Right lung (tissue), 5 donors: Measurements from ENCODE around the gene GADD45B. TPM values are rescaled to one million over a fixed set of nuclear protein-coding genes. Genes with fewer than 3 reads are reported as not detected.
A peak's percentile ranks its signal among the peaks of the same experiment; 100 is the strongest.
"Not testable (repeated sequence)": the region's sequence is repeated elsewhere in the genome, so short reads cannot be mapped to it uniquely, and the experiment has no call there.

ENCODE experiments used
- DNase-seq, 2 donors: peaks; one replicate each; pipeline ENCODE4 v3.0.0-alpha.2; 2013
- polyA plus RNA-seq, 5 donors: library from polyadenylated mRNA; unstranded; fragments of 120-200 nt; gene quantifications; one replicate each; pipeline versions ENCODE4 v1.2.1 to v1.2.3, GENCODE V29; 2013; ENCODE audit warnings: inconsistent platforms in 1 of 5, low replicate concordance in 1 of 5; ENCODE audit not compliant: insufficient read length in 5 of 5, insufficient read depth in 1 of 5

Gene GADD45B
- polyA plus RNA-seq, 5 donors, result 8.1 to 17.1 (median 12.9) TPM

DNA sequence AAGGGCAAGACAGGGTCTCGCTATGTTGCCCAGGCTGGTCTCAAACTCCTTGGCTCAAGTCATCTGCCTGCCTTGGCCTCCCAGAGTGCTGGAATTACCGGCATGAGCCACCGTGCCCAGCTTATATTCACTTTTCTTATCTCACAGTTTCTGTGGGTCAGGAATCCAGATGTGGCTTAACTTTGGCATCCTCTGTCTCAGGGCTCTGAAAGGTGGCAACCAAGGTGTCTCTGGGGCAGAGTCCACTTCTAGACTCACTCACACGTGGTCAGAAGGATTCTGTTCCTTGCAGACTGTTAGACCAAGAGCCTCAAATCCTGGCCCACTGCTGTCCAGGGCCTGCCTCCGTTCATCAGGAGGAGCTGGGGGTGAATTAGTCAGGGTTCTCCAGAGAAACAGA, 11.5 kb upstream of the GADD45B start:
- no peak for DNase-seq

DNA sequence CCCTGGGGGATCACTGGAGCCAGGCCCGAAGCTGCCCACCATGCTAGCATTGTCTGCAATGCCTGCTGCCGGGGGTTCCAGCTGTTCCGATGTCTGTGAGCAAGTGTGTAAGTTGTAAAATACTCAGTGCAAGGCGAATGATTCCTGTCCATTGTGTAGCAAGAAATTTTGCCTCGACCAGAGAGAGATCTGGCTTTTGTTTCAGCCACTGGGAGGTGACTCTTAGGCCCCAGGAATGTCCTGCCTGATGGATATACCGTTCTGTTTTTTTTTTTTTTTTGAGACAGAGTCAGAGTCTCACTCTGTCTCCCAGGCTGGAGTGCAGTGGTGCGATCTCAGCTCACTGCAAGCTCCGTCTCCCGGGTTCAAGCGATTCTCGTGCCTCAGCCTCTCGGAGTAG, 7.3 kb upstream of the GADD45B start:
- no peak for DNase-seq

DNA sequence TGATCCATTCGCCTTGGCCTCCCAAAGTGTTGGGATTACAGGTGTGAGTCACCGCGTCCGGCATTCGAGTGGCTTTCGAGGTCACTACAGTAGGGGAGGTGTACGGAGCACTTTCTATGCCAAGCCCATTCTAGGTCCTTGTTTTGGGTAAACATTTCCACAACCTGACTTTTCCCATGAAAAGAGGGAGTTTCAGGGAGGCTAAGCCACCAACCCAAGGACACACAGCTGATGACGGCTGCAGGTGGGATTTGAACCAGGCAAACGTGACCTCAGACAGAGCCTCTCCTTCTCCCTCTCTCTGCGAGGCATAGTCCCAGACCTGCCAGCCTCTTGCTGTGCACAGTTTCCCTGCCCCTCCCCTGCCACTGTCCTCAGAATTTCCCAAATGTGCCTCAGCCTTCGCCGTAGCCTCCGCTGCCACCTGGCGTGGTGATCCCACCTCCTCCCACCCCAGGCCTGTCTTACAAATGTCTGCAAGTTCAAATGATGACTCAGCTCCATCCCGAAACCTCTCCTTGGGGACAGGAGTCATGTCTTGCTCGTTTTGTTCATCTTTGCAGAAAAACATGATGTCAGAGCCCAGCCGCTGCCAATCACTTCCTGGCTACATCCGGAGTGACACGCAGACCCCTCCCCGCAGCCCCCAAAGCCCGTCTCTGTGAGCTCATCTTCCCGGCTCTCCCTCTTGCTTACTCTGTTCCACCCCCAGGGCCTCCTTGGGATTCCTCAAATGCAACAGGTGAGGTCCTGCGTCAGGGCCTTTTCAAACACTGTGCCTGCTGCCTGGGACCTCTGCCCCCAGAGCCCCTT, 6.6 kb upstream of the GADD45B start:
- DNase-seq, result no peak

DNA sequence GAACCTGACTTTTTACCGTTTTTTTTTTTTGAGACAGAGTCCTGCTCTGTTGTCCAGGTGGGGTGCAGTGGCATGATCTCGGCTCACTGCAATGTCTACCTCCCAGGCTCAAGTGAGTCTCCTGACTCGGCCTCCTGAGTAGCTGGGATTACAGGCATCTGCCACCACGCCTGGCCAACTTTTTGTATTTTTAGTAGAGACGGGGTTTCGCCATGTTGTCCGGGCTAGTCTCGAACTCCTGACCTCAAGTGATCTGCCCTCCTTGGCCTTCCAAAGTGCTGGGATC, 6.1 kb upstream of the GADD45B start:
- not testable (repeated sequence) for DNase-seq

DNA sequence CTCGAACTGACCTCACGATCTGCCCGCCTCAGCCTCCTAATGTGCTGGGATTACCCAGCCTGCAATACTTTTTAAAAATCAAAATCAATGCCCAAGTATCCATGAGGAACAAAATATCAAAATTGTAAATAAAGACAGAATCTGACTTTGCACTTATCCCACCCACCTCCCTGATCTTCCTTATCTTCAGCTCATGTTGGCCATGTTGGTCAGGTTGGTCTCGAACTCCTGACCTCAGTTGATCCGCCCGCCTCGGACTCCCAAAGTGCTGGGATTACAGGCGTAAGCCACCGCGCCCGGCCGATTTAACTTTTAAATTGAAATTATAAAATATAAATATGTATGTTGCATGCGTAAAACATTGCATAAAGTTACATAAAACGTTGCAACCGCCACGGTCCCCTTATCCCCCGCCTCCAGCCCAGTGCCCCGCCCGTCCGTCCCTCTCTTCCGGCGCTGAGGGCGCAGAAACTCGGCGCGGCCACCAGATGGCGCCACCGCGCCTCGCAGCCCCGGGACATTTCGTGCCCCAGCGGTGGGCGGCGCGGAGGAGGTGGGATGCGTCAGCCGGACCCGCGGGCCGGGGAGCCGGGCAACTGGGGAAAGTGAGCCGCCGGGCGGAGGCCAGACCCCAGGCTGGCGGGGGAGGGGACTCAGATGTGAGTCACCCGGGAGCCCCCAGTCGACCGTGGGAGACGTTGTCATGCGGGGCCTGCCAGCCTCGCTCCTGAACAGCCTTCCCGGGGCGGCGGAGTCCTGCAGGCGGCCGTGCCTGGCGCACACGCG, 1.5 kb upstream of the GADD45B start:
- peak; percentile 81 to 82 for DNase-seq

DNA sequence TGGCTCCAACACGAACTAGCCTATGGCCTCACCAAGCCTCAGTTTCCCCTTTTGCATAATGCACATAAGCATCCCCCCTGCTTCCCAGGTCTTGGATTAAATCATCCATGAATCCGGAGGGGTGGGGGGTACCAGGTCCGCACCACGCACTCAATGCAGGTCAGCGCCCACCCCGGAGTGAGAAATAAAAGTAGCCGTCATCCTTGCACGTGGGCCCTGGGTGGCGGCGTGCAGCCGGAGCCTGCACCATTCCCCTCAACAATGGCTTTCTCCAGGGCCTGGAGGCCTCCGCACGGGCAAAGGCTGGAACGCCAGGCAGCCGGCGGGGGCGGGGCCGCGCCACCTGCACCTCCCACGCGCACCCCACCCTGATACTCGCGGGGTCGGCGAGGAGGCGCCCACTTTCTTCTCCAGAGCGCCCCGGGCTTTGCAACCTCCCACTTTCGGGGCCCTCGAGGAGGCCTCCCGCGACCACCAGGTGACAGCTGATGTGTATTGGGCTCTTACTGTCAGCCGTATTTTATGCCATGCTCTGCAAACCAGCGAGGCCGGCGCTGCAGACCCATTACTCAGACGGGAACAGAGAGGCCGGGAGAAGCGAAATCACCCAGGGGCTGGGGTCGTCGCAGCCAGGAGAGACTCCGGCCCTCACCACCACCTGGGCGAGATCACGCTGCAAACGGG, 767 bp upstream of the GADD45B start:
- no peak for DNase-seq

DNA sequence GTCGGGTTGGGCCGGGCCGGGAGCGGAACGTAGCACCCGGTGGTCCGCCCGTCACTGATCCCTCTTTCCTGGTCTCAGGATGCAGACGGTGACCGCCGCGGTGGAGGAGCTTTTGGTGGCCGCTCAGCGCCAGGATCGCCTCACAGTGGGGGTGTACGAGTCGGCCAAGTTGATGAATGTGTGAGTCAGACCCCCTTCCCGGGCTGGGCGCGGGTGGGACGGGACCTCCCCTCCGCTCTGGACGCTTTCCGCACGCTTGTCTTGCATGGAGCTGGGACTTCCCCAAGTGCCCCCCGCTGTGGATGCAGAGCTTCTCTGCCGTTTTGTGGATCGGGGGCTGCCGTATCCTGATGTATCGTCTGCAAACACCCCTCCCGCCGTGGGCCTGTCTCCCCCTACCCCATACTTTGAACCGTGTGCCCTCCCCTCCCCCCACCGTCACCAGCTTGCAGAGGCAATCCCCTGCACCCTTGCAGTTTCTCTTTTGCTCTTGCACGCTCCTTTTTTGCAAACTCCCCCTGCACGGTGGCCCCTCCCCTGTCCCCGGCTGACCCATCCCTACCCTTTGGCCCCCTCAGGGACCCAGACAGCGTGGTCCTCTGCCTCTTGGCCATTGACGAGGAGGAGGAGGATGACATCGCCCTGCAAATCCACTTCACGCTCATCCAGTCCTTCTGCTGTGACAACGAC, 669 bp downstream of the GADD45B start:
- DNase-seq, result no peak

DNA sequence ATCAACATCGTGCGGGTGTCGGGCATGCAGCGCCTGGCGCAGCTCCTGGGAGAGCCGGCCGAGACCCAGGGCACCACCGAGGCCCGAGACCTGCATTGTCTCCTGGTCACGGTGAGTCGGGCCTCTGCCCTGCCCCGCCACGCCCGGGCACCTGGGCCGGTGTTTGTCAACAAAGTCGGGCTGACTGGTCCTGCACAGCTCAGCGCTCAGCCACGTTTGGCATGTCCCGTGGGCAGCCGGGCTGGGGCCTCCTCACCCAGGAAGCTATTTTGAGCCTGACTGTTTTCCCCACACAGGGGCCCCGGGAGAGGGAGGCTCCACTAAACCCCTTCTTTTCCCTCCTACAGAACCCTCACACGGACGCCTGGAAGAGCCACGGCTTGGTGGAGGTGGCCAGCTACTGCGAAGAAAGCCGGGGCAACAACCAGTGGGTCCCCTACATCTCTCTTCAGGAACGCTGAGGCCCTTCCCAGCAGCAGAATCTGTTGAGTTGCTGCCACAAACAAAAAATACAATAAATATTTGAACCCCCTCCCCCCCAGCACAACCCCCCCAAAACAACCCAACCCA, 1.3 kb downstream of the GADD45B start:
- no peak for DNase-seq

DNA sequence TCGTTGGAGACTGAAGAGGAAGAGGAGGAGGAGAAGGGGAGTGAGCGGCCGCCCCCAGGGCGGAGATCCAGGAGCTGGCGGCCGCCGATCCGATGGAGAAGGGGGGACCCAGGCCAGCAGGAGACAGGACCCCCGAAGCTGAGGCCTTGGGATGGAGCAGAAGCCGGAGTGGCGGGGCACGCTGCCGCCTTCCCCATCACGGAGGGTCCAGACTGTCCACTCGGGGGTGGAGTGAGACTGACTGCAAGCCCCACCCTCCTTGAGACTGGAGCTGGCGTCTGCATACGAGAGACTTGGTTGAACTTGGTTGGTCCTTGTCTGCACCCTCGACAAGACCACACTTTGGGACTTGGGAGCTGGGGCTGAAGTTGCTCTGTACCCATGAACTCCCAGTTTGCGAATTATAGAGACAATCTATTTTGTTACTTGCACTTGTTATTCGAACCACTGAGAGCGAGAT, 1.8 kb downstream of the GADD45B start:
- DNase-seq, result no peak

DNA sequence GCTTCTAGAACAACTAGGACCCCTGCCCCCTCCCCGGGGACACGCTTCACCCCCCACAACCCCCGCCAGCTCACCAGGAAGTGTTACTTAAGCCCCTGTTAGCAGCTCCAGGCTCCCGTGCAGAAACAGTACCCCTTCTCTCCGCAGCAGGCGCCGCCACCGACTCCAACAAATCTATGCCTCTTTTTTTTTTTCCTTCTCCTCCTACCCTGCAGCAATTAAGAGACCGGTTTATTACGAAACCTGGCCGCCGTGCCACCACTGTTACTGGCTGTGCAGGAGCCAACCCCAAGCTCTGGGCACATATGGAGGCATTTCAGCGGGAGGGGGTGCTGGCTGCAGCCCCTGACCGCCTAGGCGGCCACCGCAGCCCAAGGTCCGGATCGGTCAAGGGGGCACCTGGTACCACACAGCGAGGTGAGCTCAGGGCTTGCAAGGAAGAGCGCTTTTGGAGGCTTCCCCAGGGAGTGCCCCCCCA, 2.4 kb downstream of the GADD45B start:
- DNase-seq, result peak in 1 of 2 donors; percentile 68

DNA sequence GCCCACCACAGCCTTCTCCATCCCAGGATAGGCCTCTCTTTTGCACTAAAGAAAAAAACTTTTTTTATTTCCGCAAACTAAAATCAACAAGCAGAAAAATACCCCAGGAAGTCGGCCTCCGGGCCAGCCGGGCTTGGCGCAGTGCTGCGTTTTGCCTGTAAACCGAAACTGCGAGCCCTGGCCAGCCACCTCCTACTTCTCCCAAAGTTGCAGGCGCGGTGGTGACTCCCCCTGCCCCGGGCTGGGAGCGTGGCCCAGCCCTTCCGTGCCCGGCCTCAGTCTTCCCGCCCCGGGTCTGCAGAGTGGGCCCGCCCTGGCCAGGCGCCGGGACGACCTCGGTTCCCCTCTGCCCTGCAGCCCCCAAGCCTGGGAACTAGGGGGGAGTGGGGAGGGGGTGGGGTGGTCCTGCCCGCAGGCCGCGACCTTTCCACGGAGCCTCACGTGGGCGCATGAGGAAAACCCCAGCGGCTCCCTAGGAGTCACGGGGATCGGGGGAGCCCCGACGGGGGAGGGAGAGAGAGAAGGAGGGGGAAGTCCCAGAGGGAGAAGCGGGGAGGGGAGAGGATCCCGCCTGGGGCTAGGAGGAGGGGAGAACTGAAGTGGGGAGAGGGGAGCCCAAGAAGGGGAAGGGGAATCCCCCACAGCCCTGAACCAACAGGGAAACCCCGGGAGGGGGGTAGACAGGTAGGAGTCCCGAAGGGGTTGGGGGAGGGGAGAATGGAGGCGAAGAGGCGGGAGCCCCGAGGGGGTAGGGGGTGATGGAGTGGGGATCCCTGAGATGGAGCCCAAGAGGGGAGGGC, 3.0 kb downstream of the GADD45B start:
- DNase-seq, result no peak

DNA sequence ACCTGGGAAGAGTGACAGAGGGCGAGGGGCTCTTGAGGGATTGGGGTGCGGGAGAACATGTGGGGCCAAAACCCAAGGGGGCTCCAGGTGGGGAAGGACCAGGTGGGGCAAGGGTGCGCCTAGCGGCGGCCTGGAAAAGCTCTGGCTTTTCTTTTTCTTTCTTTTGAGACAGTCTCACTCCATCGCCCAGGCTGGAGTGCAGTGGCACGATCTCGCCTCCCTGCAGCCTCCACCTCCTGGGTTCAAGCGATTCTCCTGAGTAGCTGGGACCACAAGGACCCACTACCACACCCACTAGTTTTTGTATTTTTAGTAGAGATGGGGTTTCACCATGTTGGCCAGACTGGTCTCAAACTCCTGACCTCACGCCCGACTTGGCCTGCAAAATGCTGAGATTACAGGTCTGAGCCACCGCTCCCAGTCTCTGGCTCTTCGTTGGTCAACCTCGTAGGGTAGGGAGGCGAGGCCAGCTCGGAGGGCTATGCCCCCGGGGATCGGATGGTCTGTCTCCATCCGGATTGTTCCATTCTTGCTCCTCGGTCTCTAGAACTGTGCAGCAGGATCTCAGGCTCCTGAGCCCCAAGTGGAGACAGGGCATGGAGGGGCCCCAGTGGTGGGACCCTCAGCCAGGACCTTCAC, 3.7 kb downstream of the GADD45B start:
- DNase-seq, result no peak

DNA sequence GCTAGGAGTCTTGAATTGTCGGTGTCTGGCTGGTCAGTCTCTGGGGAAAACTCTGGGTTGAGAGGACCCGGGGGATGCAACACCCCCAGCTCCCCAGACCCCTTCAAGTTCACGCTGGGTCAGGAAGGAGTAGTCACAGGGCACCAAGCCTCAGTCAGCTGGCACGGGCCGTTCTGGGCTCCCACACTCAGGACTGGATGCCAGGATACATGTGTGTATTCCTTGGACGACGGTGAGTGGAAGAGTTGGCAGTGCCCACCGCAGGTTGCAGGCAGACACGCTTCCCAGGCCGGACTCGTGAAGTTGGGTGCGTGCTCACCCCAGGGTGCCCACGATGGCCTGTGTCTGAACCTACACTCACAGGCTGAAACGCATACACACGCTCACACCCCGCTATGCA, 5.5 kb downstream of the GADD45B start:
- DNase-seq, result no peak

DNA sequence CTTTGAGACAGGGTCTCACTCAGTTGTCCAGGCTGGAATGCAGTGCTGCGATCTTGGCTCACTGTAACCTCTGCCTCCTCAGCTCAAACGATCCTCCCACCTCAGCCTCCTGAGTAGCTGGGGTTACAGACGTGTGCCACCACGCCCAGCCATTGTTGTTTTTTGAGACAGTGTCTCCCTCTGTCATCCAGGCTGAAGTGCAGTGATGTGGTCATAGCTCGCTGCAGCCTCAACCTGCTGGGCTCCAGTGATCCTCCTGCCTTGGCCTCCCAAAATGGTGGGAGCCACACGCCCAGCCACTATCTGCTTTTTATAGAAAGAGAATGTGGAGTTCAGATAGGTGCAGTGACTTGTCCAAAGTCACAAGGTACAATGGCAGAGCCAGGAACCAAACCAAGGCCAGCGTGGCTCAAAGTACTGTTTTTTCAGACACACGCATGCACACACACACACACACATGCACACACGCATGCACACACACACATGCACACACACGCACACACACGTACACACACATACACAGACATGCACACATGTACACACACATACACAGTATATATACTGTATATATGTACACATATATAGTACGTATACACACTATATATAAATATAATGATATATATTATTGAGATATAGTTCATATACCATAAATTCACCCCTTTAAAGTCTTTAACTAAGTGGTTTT, 6.6 kb downstream of the GADD45B start:
- DNase-seq, result no peak

DNA sequence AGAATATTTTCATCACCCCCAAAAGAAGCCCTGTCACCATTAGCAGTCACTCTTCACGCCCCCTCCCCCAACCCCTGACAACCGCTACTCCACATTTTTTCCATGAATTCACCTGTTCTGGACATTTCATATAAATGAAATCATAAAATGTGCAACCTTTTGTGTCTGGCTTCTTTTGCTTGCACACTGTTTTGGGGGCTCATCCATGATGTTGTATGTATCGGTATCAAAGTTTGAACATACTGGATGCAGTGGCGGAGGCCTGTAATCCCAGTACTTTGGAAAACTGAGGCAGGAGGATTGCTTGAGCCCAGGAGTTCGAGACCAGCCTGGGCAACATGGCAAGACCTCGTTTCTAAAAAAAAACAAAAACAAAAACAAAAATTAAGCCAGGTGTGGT, 7.2 kb downstream of the GADD45B start:
- no peak for DNase-seq

DNA sequence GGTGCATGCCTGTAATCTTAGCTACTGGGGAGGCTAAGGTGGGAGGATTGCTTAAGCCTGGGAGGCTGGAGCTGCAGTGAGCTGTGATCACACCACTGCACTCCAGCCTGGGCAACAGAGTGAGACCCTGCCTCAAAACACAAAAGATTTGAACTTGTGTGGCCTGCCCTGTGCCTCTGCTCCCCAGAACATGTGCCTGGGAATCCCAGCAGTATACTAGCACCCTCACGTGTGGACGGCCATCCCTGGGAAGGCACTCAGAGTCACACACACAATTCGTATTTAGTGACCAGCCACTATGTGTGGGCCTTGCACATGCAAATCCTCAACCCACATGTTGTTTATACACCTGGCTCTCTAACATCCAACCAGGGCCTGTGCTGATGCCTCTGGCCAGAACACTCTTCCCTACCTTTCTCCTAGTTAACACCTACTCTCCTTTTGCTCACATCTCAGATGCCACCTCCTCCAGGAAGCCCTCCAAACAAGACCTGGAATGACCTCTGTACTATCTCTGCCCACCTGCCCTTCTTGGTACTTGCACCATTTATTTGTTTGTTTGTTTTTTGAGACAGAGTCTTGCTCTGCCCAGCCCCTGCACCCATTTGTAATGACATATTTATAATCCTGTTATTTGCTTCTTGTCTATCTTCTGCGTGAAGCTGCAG, 7.7 kb downstream of the GADD45B start:
- DNase-seq, result no peak

DNA sequence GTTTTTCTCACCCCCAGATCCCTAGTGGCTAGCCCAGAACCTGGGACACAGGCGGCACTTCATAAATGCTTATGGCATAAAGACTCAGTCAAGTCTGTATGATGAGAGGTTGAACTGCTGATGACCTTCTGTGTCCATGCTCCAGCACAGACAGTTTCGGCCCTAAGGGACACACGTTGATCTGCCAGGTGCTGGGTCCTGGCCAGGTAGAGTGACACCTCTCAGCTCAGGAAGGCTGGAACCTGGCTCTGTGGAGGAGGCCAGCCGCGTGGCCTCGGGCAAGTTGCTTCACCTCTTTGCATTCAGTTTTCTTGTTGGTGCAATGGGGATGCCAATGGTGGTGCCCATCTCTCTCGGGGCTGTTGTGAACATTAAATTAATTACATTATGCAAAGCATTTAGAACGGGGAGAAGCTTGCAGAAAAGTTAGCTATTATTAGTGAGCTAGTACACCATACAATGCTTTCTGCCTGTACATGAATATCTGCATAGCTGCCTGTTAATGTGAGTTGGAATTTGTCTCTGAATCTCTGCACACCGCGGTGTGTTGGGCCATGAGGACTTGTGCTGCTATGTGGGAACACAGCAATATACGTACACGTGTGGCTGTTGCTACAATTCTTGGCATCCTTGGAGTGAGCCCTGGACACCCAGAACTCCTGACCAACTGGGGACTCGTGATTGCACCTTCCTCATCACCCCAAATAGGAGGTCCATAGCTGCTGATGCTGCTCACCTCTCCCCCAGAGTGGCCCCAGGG, 8.4 kb downstream of the GADD45B start:
- DNase-seq, result no peak

DNA sequence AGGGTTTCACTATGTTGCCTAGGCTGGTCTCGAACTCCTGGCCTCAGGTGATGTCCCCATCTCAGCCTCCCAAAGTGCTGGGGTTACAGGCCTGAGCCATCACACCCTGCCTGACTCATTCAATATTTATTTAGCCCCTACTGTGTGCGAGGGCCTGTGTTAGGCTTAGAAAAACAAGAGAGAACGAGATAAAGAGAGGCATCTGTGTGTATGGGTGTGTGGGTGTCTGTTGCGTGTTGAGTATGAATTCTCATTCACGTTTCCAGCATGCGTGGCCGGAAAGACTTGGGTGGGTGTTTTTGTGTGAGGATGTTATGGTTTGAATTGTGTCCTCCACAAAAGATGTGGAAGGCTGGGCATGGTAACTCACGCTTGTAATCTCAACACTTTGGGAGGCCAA, 9.5 kb downstream of the GADD45B start:
- DNase-seq, result no peak
